HEK293T (cell line): ENCODE results near the gene ATP1A4.

Source experiments
- ARNT ChIP-seq: fragments of 450-650 bp; IDR thresholded peaks from 2 replicates; pipeline ENCODE4 v1.6.1; 2017; ENCODE audit warnings: mild to moderate bottlenecking
- FOXK2 ChIP-seq: fragments of 450-650 bp; IDR thresholded peaks from 2 replicates; pipeline ENCODE4 v1.6.1; 2016; ENCODE audit warnings: mild to moderate bottlenecking
- FOXM1 ChIP-seq: fragments of 450-650 bp; IDR thresholded peaks from 2 replicates; pipeline ENCODE4 v1.6.1; 2017; ENCODE audit warnings: mild to moderate bottlenecking, borderline replicate concordance
- HDGF ChIP-seq: fragments of 450-650 bp; IDR thresholded peaks from 2 replicates; pipeline ENCODE4 v1.6.1; 2017; ENCODE audit warnings: antibody characterized with exemption, borderline replicate concordance
- LEF1 ChIP-seq: fragments of 450-650 bp; IDR thresholded peaks from 2 replicates; pipeline ENCODE4 v1.6.1; 2017; ENCODE audit warnings: mild to moderate bottlenecking, borderline replicate concordance
- NFRKB ChIP-seq: fragments of 450-650 bp; IDR thresholded peaks from 2 replicates; pipeline ENCODE4 v1.6.1; 2016; ENCODE audit warnings: mild to moderate bottlenecking, moderate library complexity
- PKNOX1 ChIP-seq: fragments of 450-650 bp; IDR thresholded peaks from 2 replicates; pipeline ENCODE4 v1.6.1; 2016
- SP1 ChIP-seq: fragments of 450-650 bp; IDR thresholded peaks from 2 replicates; pipeline ENCODE4 v1.6.1; 2017
- SUZ12 ChIP-seq: fragments of 450-650 bp; IDR thresholded peaks from 2 replicates; pipeline ENCODE4 v1.6.1; 2016; ENCODE audit warnings: mild to moderate bottlenecking
- ZNF384 ChIP-seq: fragments of 450-650 bp; IDR thresholded peaks from 2 replicates; pipeline ENCODE4 v1.6.1; 2016

DNA sequence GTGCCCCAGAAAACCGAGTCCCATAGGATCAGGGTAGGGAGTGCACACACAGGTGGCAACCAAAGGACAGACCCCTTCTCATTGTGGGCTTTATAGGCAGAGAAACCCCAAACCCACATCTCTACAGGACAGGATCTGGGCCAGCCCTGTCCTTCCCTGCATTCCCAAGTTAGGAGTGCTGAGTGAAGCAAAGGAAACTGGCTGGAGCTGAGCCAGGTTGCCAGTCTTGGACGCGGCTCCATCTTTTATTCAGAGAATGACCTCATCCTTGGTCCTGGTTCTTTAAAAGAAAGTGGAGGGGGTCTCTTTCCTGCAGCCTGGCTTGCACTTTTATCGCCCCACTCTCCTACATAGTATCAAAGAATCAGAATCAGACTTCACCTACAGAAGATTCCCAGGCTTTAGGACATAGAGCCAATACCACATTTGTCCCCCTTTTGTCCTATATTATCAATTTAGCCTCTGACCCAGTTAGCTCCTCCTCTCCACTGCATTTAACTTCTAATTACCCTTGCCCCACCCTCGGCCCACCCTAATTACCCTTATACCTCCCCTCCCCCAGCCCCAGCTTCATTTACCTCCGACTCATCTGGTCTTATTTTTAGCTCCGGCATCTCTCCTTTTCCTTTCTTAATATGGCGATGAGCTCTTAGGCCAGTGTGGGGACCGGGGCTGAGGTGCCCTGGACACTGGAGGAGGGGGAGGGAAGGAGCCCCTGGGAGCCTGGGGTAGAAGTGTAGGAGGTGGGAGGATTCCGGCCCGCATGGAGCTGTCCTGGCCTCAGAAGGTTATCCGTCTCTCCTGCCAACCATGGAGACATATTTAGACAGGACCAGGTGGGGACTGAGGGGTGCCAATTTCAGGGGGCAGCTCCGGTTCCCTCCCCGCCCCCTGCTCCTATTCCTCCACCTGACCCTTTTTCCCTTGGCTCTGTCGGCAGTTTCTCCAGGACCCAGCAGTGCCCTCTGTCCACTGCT, 38.5 kb downstream of the ATP1A4 start, which contains the start of gene CASQ1:
- no peak for TF ChIP-seq SP1
- TF ChIP-seq LEF1: no peak
- TF ChIP-seq FOXK2: no peak
- no peak for TF ChIP-seq PKNOX1
- no peak for TF ChIP-seq NFRKB
- no peak for TF ChIP-seq FOXM1
- no peak for TF ChIP-seq ZNF384
- no peak for TF ChIP-seq ARNT
- no peak for TF ChIP-seq HDGF
- TF ChIP-seq SUZ12: no peak
